HEK293 (cell line): ENCODE measurements around the gene C6orf120.

Experiments
- CTCF ChIA-PET: fragments of 350-600 bp; formaldehyde crosslinking; extraction: SDS; loops from one replicate; lab custom pipeline; 2021; ENCODE audit warnings: antibody characterized with exemption; lab: Yijun Ruan, JAX
- POLR2A ChIA-PET: fragments of 300-600 bp; formaldehyde crosslinking; extraction: SDS; loops from one replicate; lab custom pipeline; 2020; ENCODE audit warnings: antibody characterized with exemption, inconsistent platforms; lab: Yijun Ruan, JAX
- H3K27ac ChIP-seq: fragments of 200-500 bp; sonication (Bioruptor generic); 2 replicates; pipeline ENCODE4 v1.5.1; 2014; ENCODE audit warnings: low read depth, low read length, control low read depth, inconsistent platforms; ENCODE audit errors: extremely low read depth
- H3K36me3 ChIP-seq, 2 experiments: fragments of 200-500 bp in 1 of 2; sonication (Bioruptor generic) in 1 of 2; 1 replicate in 1 of 2; 2 replicates in 1 of 2; pipeline ENCODE4 v1.5.1; 2014 to 2017; ENCODE audit warnings: inconsistent platforms in 2 of 2, low read length in 2 of 2; ENCODE audit not compliant: control insufficient read depth in 2 of 2, insufficient read depth in 1 of 2
- H3K4me1 ChIP-seq: fragments of 200-500 bp; sonication (Bioruptor generic); 2 replicates; pipeline ENCODE4 v1.5.1; 2014; ENCODE audit warnings: mild to moderate bottlenecking, low read length, inconsistent platforms; ENCODE audit not compliant: control insufficient read depth, insufficient read depth
- H3K4me3 ChIP-seq: 2 replicates; pipeline ENCODE4 v1.5.1; 2011; ENCODE audit warnings: low read depth, mild to moderate bottlenecking, control low read depth, low read length, moderate library complexity
- H3K9me3 ChIP-seq: fragments of 200-500 bp; sonication (Bioruptor generic); 2 replicates; pipeline ENCODE4 v1.5.1; 2014; ENCODE audit warnings: low read depth, low read length, inconsistent platforms; ENCODE audit not compliant: control insufficient read depth, insufficient read depth
- FEZF1 ChIP-seq: fragments of 450-650 bp; formaldehyde crosslinking; IDR thresholded peaks from 2 replicates; pipeline ENCODE4 v1.5.1; 2016; ENCODE audit warnings: missing biosample characterization, missing genetic modification characterization
- KLF10 ChIP-seq: fragments of 450-650 bp; IDR thresholded peaks from 2 replicates; pipeline ENCODE4 v1.5.1; 2018; ENCODE audit warnings: missing biosample characterization, mild to moderate bottlenecking, missing genetic modification characterization
- PRDM6 ChIP-seq: fragments of 450-650 bp; formaldehyde crosslinking; IDR thresholded peaks from 2 replicates; pipeline ENCODE4 v1.5.1; 2017; ENCODE audit warnings: missing biosample characterization, missing genetic modification characterization
- TSHZ1 ChIP-seq: fragments of 450-650 bp; formaldehyde crosslinking; IDR thresholded peaks from 2 replicates; pipeline ENCODE4 v1.5.1; 2016; ENCODE audit warnings: missing biosample characterization, missing genetic modification characterization, borderline replicate concordance
- ZBTB1 ChIP-seq: fragments of 450-650 bp; formaldehyde crosslinking; IDR thresholded peaks from 2 replicates; pipeline ENCODE4 v1.5.1; 2016; ENCODE audit warnings: missing biosample characterization, missing genetic modification characterization
- ZEB2 ChIP-seq: fragments of 450-650 bp; formaldehyde crosslinking; IDR thresholded peaks from 2 replicates; pipeline ENCODE4 v1.5.1; 2016; ENCODE audit warnings: missing biosample characterization, missing genetic modification characterization
- ZFHX2 ChIP-seq: fragments of 450-650 bp; formaldehyde crosslinking; conservative IDR thresholded peaks from 2 replicates; pipeline ENCODE4 v1.5.1; 2016; ENCODE audit warnings: missing biosample characterization, missing genetic modification characterization
- ZNF121 ChIP-seq: fragments of 450-650 bp; formaldehyde crosslinking; IDR thresholded peaks from 2 replicates; pipeline ENCODE4 v1.5.1; 2016; ENCODE audit warnings: missing biosample characterization, missing genetic modification characterization
- ZNF155 ChIP-seq: fragments of 450-650 bp; formaldehyde crosslinking; IDR thresholded peaks from 2 replicates; pipeline ENCODE4 v1.5.1; 2016; ENCODE audit warnings: missing biosample characterization, missing genetic modification characterization
- ZNF16 ChIP-seq: fragments of 450-650 bp; formaldehyde crosslinking; IDR thresholded peaks from 2 replicates; pipeline ENCODE4 v1.5.1; 2016; ENCODE audit warnings: low read depth, missing biosample characterization, missing genetic modification characterization
- ZNF19 ChIP-seq: fragments of 450-650 bp; formaldehyde crosslinking; IDR thresholded peaks from 2 replicates; pipeline ENCODE4; 2016; ENCODE audit warnings: missing biosample characterization, missing genetic modification characterization, low read depth
- ZNF302 ChIP-seq: fragments of 450-650 bp; formaldehyde crosslinking; IDR thresholded peaks from 2 replicates; pipeline ENCODE4 v1.5.1; 2016; ENCODE audit warnings: missing biosample characterization, missing genetic modification characterization, low read depth
- ZNF37A ChIP-seq: fragments of 450-650 bp; IDR thresholded peaks from 2 replicates; pipeline ENCODE4 v1.5.1; 2018; ENCODE audit warnings: missing biosample characterization, missing genetic modification characterization
- ZNF510 ChIP-seq: fragments of 450-650 bp; formaldehyde crosslinking; IDR thresholded peaks from 2 replicates; pipeline ENCODE4 v1.5.1; 2018; ENCODE audit warnings: mild to moderate bottlenecking, missing genetic modification characterization, missing biosample characterization; ENCODE audit not compliant: insufficient replicate concordance
- ZNF514 ChIP-seq: fragments of 450-650 bp; formaldehyde crosslinking; IDR thresholded peaks from 2 replicates; pipeline ENCODE4 v1.5.1; 2016; ENCODE audit warnings: missing biosample characterization, missing genetic modification characterization
- ZNF530 ChIP-seq: fragments of 450-650 bp; formaldehyde crosslinking; IDR thresholded peaks from 2 replicates; pipeline ENCODE4 v1.5.1; 2016; ENCODE audit warnings: low read depth, missing biosample characterization, missing genetic modification characterization
- ZNF558 ChIP-seq: fragments of 450-650 bp; formaldehyde crosslinking; IDR thresholded peaks from 2 replicates; pipeline ENCODE4 v1.5.1; 2016; ENCODE audit warnings: missing biosample characterization, missing genetic modification characterization
- ZNF561 ChIP-seq: fragments of 450-650 bp; IDR thresholded peaks from 2 replicates; pipeline ENCODE4 v1.5.1; 2018; ENCODE audit warnings: missing biosample characterization, missing genetic modification characterization, borderline replicate concordance
- ZNF664 ChIP-seq: fragments of 450-650 bp; formaldehyde crosslinking; IDR thresholded peaks from 2 replicates; pipeline ENCODE4 v1.5.1; 2016; ENCODE audit warnings: missing biosample characterization, missing genetic modification characterization
- ZNF677 ChIP-seq: fragments of 450-650 bp; IDR thresholded peaks from 2 replicates; pipeline ENCODE4 v1.5.0; 2018; ENCODE audit warnings: missing biosample characterization, mild to moderate bottlenecking, missing genetic modification characterization, moderate library complexity
- ZNF776 ChIP-seq: fragments of 450-650 bp; formaldehyde crosslinking; IDR thresholded peaks from 2 replicates; pipeline ENCODE4 v1.5.0; 2017; ENCODE audit warnings: missing biosample characterization, missing genetic modification characterization, borderline replicate concordance
- TF ChIP-seq, protein P1 (sequence below): fragments of 450-650 bp; formaldehyde crosslinking; IDR thresholded peaks from 2 replicates; pipeline ENCODE4 v1.5.1; 2016; ENCODE audit warnings: missing biosample characterization, missing genetic modification characterization, borderline replicate concordance
- TF ChIP-seq, protein P2 (sequence below): fragments of 450-650 bp; formaldehyde crosslinking; IDR thresholded peaks from 2 replicates; pipeline ENCODE4 v1.5.1; 2017; ENCODE audit warnings: missing biosample characterization, missing genetic modification characterization

C6orf120 gene

DNA sequence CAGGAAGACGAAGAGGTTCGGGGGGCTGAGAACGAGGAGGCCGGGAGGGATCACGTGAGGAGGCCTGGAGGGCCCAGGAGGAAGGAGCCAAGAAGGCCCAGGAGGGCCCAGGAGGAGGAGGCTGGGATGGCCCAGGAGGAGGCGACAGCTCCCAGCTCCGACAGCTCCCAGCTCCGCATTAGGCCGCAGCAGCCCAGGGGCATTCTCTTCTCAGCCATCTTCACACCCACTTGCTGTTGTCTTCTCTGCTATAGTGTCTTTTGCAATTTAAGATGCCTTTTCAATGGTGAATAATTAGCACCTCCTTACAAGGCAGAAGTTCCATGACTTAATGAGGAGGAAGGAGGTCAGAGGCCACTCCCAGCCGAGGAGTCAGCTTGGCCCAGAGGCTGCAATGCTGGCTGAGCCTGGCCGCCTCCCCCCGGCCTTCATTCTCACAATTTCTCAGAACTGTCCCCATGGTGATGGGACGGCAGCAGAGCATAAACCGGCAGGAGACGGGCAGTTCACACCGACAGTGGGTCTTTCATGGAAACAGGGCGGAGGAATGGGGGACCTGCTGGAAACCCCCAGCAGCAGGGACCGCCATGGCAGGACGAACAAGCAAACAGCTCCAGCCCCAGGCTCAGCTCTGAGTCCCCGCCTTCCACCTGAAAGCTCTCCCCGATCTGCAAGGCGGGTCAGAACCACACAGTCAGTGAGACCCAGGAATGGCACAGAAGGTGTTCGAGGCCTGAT lies 45.2 kb upstream of the C6orf120 start:
- no peaks in the 10 kb centered on the region for H3K9me3 ChIP-seq
- H3K4me1 ChIP-seq = no peaks in the 10 kb centered on the region
- TF ChIP-seq ZFHX2 (tag by site-specific recombination) = no peak
- TF ChIP-seq ZNF155 (tag by site-specific recombination) = no peak
- TF ChIP-seq ZNF121 (tag by site-specific recombination) = no peak
- TF ChIP-seq, protein P1, sequence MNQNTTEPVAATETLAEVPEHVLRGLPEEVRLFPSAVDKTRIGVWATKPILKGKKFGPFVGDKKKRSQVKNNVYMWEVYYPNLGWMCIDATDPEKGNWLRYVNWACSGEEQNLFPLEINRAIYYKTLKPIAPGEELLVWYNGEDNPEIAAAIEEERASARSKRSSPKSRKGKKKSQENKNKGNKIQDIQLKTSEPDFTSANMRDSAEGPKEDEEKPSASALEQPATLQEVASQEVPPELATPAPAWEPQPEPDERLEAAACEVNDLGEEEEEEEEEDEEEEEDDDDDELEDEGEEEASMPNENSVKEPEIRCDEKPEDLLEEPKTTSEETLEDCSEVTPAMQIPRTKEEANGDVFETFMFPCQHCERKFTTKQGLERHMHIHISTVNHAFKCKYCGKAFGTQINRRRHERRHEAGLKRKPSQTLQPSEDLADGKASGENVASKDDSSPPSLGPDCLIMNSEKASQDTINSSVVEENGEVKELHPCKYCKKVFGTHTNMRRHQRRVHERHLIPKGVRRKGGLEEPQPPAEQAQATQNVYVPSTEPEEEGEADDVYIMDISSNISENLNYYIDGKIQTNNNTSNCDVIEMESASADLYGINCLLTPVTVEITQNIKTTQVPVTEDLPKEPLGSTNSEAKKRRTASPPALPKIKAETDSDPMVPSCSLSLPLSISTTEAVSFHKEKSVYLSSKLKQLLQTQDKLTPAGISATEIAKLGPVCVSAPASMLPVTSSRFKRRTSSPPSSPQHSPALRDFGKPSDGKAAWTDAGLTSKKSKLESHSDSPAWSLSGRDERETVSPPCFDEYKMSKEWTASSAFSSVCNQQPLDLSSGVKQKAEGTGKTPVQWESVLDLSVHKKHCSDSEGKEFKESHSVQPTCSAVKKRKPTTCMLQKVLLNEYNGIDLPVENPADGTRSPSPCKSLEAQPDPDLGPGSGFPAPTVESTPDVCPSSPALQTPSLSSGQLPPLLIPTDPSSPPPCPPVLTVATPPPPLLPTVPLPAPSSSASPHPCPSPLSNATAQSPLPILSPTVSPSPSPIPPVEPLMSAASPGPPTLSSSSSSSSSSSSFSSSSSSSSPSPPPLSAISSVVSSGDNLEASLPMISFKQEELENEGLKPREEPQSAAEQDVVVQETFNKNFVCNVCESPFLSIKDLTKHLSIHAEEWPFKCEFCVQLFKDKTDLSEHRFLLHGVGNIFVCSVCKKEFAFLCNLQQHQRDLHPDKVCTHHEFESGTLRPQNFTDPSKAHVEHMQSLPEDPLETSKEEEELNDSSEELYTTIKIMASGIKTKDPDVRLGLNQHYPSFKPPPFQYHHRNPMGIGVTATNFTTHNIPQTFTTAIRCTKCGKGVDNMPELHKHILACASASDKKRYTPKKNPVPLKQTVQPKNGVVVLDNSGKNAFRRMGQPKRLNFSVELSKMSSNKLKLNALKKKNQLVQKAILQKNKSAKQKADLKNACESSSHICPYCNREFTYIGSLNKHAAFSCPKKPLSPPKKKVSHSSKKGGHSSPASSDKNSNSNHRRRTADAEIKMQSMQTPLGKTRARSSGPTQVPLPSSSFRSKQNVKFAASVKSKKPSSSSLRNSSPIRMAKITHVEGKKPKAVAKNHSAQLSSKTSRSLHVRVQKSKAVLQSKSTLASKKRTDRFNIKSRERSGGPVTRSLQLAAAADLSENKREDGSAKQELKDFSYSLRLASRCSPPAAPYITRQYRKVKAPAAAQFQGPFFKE (tag by site-specific recombination) = no peak
- no peak for TF ChIP-seq ZNF16 (tag by site-specific recombination)
- TF ChIP-seq TSHZ1 (tag by site-specific recombination) = no peak
- no peak for TF ChIP-seq ZNF37A (tag by site-specific recombination)
- H3K4me3 ChIP-seq = no peak overlapping the region
- POLR2A ChIA-PET = no interaction called here
- peaks cover 11 to 81% of the 10 kb centered on the region in 2 experiments; a peak in 2 of 3 replicates for H3K36me3 ChIP-seq
- CTCF ChIA-PET = interaction anchor here (0.7 kb wide), 1 partner anchor 157 kb away, joined by 4 read pairs; no protein-coding TSS in a partner anchor
- no peak overlapping the region for H3K27ac ChIP-seq

DNA sequence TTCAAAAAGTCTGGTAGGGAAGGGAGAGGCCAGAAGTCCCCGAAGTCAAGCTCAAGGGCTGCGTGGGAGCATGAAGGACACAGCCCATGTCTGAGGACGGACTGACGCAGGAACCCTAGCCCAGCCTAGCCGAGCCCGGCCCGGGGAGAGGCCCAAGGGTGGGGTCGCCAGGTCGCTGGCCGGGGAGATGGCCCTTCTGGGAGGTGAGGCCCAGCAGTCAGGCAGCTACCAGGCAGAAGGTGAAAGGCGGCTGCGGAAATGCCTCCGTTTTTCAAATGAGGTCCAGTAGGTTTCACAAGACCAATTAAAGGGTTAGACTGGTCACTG lies 44.7 kb upstream of the C6orf120 start:
- no peaks in the 10 kb centered on the region for H3K4me1 ChIP-seq
- no peak overlapping the region for H3K27ac ChIP-seq
- ChIA-PET POLR2A (no interaction called here), CTCF (no interaction called here)
- H3K4me3 ChIP-seq = no peak overlapping the region
- H3K9me3 ChIP-seq = no peaks in the 10 kb centered on the region
- peaks cover 11 to 80% of the 10 kb centered on the region in 2 experiments; a peak in 2 of 3 replicates for H3K36me3 ChIP-seq
- TF ChIP-seq FEZF1 (tag by site-specific recombination) (no peak), ZNF16 (tag by site-specific recombination) (no peak), ZEB2 (tag by site-specific recombination) (no peak), ZNF510 (no peak), KLF10 (no peak), ZNF561 (no peak), PRDM6 (tag by site-specific recombination) (no peak), ZBTB1 (tag by site-specific recombination) (no peak), ZNF664 (tag by site-specific recombination) (no peak), ZNF558 (no peak), ZNF776 (tag by site-specific recombination) (no peak), ZNF677 (no peak), ZNF514 (tag by site-specific recombination) (no peak), ZNF302 (no peak), ZNF530 (tag by site-specific recombination) (no peak), ZNF19 (no peak)
- TF ChIP-seq, protein P2, sequence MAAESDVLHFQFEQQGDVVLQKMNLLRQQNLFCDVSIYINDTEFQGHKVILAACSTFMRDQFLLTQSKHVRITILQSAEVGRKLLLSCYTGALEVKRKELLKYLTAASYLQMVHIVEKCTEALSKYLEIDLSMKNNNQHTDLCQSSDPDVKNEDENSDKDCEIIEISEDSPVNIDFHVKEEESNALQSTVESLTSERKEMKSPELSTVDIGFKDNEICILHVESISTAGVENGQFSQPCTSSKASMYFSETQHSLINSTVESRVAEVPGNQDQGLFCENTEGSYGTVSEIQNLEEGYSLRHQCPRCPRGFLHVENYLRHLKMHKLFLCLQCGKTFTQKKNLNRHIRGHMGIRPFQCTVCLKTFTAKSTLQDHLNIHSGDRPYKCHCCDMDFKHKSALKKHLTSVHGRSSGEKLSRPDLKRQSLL (tag by site-specific recombination) = no peak
